Measurements from ENCODE around the gene P3H2.
A peak's percentile ranks its signal among the peaks of the same experiment; 100 is the strongest.

P3H2 gene

DNA sequence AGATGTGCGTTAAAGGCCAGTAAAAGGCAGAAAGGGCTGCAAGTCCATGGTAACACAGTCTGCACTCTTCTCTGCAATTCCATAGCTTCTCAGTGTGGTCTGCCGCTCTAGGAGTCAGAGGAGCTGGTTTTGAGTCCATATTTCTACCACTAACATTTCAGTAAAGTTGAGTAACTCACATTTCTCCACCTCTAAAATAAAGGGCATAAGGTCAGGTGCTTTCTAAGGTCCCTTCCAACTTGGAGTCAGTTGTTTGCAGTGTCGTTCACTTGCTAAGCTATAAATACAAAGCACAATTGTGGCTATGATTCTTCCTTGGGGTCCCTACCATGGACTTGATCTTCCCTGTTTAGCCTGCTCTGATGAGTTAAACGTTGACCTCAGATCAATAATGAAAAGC is 171.1 kb downstream of the P3H2 start:
- H3K4me3 ChIP-seq (ENCODE audit: low read depth, low read length) = no peak overlapping the region
- TF ChIP-seq, protein P1, sequence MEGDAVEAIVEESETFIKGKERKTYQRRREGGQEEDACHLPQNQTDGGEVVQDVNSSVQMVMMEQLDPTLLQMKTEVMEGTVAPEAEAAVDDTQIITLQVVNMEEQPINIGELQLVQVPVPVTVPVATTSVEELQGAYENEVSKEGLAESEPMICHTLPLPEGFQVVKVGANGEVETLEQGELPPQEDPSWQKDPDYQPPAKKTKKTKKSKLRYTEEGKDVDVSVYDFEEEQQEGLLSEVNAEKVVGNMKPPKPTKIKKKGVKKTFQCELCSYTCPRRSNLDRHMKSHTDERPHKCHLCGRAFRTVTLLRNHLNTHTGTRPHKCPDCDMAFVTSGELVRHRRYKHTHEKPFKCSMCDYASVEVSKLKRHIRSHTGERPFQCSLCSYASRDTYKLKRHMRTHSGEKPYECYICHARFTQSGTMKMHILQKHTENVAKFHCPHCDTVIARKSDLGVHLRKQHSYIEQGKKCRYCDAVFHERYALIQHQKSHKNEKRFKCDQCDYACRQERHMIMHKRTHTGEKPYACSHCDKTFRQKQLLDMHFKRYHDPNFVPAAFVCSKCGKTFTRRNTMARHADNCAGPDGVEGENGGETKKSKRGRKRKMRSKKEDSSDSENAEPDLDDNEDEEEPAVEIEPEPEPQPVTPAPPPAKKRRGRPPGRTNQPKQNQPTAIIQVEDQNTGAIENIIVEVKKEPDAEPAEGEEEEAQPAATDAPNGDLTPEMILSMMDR (IDR thresholded peaks at IDR 0.05; ENCODE audit: borderline replicate concordance, insufficient read depth, low read depth, low read length) = no peak

DNA sequence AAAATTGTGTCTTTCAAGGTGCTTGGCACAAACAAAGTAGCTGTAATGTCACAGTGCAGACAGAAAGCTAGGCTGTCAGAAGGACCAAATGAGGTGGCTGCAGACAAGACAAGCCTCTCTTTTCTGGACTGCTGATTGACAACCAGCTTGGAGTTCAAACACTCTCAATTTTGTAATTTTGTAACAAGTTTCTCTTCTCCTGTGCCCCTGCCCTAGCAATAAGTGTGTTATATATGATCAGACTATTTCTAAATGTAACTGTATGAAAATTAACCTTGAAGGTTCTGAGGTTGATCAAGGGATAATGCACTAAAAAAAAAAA is 172.0 kb downstream of the P3H2 start:
- TF ChIP-seq, protein P1 (IDR thresholded peaks at IDR 0.05; ENCODE audit: borderline replicate concordance, insufficient read depth, low read depth, low read length) = no peak
- no peak overlapping the region for H3K4me3 ChIP-seq (ENCODE audit: low read depth, low read length)

DNA sequence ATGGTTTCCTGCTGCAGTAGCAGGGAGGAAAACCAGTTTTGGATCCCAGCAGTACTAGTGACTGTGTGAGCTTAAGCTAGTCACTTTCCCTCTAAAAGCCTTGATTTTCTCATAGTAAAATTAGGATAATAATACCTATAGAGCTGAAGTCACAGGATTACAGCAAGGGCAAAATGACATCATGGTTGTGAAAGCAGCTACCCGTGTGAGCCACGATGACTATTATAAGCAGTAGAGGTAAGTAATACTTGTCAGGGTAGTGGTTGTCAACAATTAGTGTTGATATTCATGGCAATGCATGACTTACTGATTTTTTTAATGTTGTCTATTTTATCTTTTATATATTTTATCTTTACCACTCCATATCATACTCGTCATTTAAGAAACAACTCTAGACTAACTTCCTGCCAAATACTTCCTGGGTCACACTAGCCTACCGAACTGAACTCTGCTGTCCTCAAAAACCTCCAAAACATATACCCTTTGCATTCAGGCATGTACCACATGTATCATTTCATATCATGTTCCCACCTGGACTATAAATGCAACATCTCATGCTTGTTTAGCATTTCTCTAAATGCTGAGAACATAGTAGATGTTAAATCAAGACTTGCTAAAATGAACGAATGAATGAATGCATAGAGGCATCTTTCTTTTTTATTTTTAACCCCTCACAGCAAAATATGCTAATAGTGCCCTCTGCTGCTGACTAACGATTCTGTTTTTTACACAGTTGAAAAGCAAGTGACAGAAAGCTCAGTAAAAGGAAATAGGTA is 172.6 kb downstream of the P3H2 start:
- TF ChIP-seq, protein P1 (IDR thresholded peaks at IDR 0.05; ENCODE audit: borderline replicate concordance, insufficient read depth, low read depth, low read length) = peak; percentile 37; the same call in 1 of the 2 replicates

DNA sequence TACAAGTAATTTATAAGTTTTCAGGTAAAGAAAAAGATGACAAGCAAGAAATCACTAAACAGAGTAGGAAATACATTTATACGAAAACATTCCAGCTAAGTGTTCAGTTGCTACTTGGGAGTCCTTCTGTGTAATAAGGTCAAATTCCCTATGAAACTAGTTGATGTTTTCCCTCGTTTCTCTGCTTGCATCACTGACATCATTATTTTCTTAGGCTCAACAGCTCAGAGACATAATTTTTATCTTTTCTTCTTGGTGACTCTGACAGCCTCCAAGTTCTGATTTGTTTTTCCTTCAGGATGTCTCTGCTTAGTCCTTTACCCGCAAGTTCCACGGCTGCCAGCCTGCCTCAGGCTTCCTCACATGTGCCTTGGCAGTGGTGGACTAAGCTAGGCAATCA is 173.6 kb downstream of the P3H2 start:
- TF ChIP-seq, protein P1 (IDR thresholded peaks at IDR 0.05; ENCODE audit: borderline replicate concordance, insufficient read depth, low read depth, low read length) = no peak

More for the DNA sequence above, 172.6 kb downstream of the P3H2 start:
- H3K4me3 ChIP-seq (ENCODE audit: low read depth, low read length) = no peak overlapping the region

DNA sequence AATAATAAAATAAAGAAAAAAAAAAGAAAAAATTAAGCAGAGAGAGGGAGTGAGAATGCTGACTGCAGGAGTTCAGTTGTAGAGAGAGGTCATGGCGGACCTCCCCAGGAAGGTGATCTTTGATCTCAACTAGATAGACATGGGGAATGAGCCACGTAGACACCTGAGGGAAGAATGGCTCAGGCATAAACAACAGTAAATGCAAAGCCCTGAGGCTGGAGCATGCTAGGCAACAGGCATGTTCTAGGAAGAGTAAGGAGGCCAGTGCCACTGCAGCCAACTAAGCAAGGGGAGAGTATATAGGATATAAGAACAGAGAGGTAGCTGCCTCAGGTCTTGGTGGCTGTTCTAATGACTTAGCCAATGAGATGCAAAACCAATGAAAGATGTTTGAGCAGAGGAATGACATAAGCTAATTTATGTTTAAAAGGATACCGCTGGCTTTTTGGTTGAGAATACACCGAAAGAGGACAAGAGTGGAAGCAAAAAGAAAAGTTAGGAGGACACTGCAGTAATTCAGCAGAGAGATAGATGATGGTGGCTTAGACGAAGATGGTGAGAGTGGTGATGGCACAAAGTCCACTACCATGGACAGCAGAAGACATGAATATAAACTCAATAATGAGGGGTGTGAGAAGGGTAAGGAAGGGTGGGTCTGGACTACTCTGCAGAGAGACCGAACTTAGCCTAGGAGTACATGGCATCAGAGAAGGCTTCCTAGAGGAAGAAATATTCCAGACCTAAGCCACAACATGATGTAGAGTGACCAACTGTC is 174.6 kb downstream of the P3H2 start:
- no peak overlapping the region for H3K4me3 ChIP-seq (ENCODE audit: low read depth, low read length)
- TF ChIP-seq, protein P1 (IDR thresholded peaks at IDR 0.05; ENCODE audit: borderline replicate concordance, insufficient read depth, low read depth, low read length) = no peak

More for the DNA sequence above, 173.6 kb downstream of the P3H2 start:
- no peak overlapping the region for H3K4me3 ChIP-seq (ENCODE audit: low read depth, low read length)

DNA sequence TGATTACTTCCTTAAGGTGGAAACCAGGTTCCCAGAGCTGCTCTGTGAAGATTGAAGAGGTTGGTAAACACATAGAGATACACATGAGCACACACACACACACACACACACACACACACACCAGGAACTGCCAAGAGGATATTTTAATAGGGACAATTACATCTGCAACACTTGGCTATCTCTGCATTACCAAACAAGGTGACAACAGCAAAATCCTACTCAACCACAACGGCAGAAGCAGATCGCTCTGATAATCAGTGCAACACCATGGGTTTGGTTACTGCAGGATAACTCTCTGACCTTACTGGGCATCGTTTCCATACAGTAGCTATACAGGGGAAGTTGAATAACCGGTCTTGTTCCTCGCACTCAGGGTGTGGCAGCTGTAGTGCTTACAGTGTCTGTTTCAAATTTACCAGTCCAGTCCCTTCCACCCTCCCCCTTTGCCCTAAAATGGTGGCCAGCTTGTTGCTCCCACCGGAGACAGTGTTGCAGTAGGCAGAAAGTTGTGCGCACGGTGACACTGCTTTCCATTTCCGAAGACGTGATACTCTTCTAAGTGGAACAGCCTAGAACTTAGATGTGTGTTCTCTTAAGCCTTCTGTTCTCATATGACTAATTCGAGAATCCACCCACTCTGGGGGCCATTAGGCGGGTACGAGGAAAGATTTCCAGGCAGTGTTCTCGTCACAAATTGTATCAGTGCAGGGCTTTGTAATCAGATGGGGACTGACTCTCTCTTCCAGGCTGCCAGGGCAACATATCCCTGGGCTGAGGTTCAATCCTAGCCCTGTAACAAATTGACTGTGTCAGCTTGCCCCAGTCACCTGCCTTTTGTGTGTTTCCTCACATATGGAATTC is 176.2 kb downstream of the P3H2 start:
- H3K4me3 ChIP-seq (ENCODE audit: low read depth, low read length) = no peak overlapping the region
- TF ChIP-seq, protein P1 (IDR thresholded peaks at IDR 0.05; ENCODE audit: borderline replicate concordance, insufficient read depth, low read depth, low read length) = no peak
